HG03558 (cell line): ENCODE results near the gene PTPRQ.
A peak's percentile ranks its signal among the peaks of the same experiment; 100 is the strongest.
"Not testable (repeated sequence)": the region's sequence is repeated elsewhere in the genome, so short reads cannot be mapped to it uniquely, and the experiment has no call there.

Experiments
- ATAC-seq: cut with Tn5 transposase; IDR thresholded peaks from one replicate; pipeline ENCODE4 v1.9.1; 2021; ENCODE audit warnings: moderate number of reproducible peaks; ENCODE audit not compliant: unreplicated experiment; ENCODE audit errors: extremely low read depth

The PTPRQ gene

GRCh38 chr12:80461851-80462250 lies 17.8 kb downstream of the PTPRQ start:
- ATAC-seq = not testable (repeated sequence)

- no peak for ATAC-seq
These were observed 25.6 kb downstream of the PTPRQ start for GRCh38 chr12:80469681-80470080.

GRCh38 chr12:80470403-80470802 lies 26.4 kb downstream of the PTPRQ start:
- no peak for ATAC-seq

GRCh38 chr12:80472236-80472635 lies 28.2 kb downstream of the PTPRQ start:
- ATAC-seq = no peak

GRCh38 chr12:80472911-80473500 lies 29.0 kb downstream of the PTPRQ start:
- no peak for ATAC-seq

GRCh38 chr12:80477521-80478145 lies 33.6 kb downstream of the PTPRQ start:
- ATAC-seq = not testable (repeated sequence)

GRCh38 chr12:80484746-80485145 lies 40.7 kb downstream of the PTPRQ start:
- ATAC-seq = no peak

- peak; percentile 61 for ATAC-seq
These were observed 41.4 kb downstream of the PTPRQ start for GRCh38 chr12:80485222-80485987.

- ATAC-seq = no peak
These were observed 46.3 kb downstream of the PTPRQ start for GRCh38 chr12:80490329-80490728.

- ATAC-seq = no peak
These were observed 47.1 kb downstream of the PTPRQ start for GRCh38 chr12:80491166-80491565.

GRCh38 chr12:80493466-80493865 lies 49.4 kb downstream of the PTPRQ start:
- no peak for ATAC-seq

GRCh38 chr12:80494836-80495235 lies 50.8 kb downstream of the PTPRQ start:
- no peak for ATAC-seq

GRCh38 chr12:80498059-80498728 lies 54.2 kb downstream of the PTPRQ start:
- ATAC-seq = peak; percentile 42

- ATAC-seq = peak; percentile 51
These were observed 60.5 kb downstream of the PTPRQ start for GRCh38 chr12:80504389-80505163.

GRCh38 chr12:80509781-80510556 lies 65.9 kb downstream of the PTPRQ start:
- ATAC-seq = no peak

- ATAC-seq = no peak
These were observed 68.7 kb downstream of the PTPRQ start for GRCh38 chr12:80512781-80513180.

GRCh38 chr12:80513211-80513610 lies 69.2 kb downstream of the PTPRQ start:
- no peak for ATAC-seq

- no peak for ATAC-seq
These were observed 73.6 kb downstream of the PTPRQ start for GRCh38 chr12:80517655-80518054.

GRCh38 chr12:80531646-80532045 lies 87.6 kb downstream of the PTPRQ start:
- ATAC-seq = no peak
